CD4-positive, alpha-beta T cell treated with Interferon gamma for 1 hour (primary cell): Measurements from ENCODE around the gene ERC1.

Experiments used
- DNase-seq: peaks from one replicate; pipeline ENCODE4 v3.0.0-alpha.2; 2020

Gene ERC1

GRCh38 chr12:1499351-1499750 is 508.3 kb downstream of the ERC1 start:
- DNase-seq, result no peak

- no peak for DNase-seq
Observed at GRCh38 chr12:1500095-1500801, 509.2 kb downstream of the ERC1 start.

GRCh38 chr12:1501001-1501400 is 510.0 kb downstream of the ERC1 start:
- DNase-seq, result no peak

GRCh38 chr12:1501695-1502378 is 510.8 kb downstream of the ERC1 start:
- no peak for DNase-seq

GRCh38 chr12:1502379-1502720 is 511.3 kb downstream of the ERC1 start:
- DNase-seq, result no peak

- DNase-seq, result no peak
Observed at GRCh38 chr12:1502831-1503230, 511.8 kb downstream of the ERC1 start.

GRCh38 chr12:1503281-1503711 is 512.3 kb downstream of the ERC1 start:
- DNase-seq, result no peak

GRCh38 chr12:1504304-1504894 is 513.4 kb downstream of the ERC1 start:
- DNase-seq, result no peak

- DNase-seq, result no peak
Observed at GRCh38 chr12:1504895-1505311, 513.9 kb downstream of the ERC1 start.

GRCh38 chr12:1505576-1505975 is 514.6 kb downstream of the ERC1 start:
- no peak for DNase-seq

- DNase-seq, result no peak
Observed at GRCh38 chr12:1507308-1507707, 516.3 kb downstream of the ERC1 start.

GRCh38 chr12:1509413-1510052 is 518.5 kb downstream of the ERC1 start:
- no peak for DNase-seq

- DNase-seq, result no peak
Observed at GRCh38 chr12:1510056-1510812, 519.2 kb downstream of the ERC1 start.

GRCh38 chr12:1515010-1515409 is 524.0 kb downstream of the ERC1 start:
- DNase-seq, result no peak

- DNase-seq, result no peak
Observed at GRCh38 chr12:1515428-1515827, 524.4 kb downstream of the ERC1 start.

- no peak for DNase-seq
Observed at GRCh38 chr12:1517007-1517406, 526.0 kb downstream of the ERC1 start.

- no peak for DNase-seq
Observed at GRCh38 chr12:1517734-1518525, 526.9 kb downstream of the ERC1 start.

GRCh38 chr12:1518591-1519516 is 527.8 kb downstream of the ERC1 start:
- DNase-seq, result no peak

GRCh38 chr12:1519642-1520041 is 528.6 kb downstream of the ERC1 start:
- no peak for DNase-seq

- no peak for DNase-seq
Observed at GRCh38 chr12:1523046-1523445, 532.0 kb downstream of the ERC1 start.

GRCh38 chr12:1523558-1524050 is 532.6 kb downstream of the ERC1 start:
- no peak for DNase-seq
